NCI-H510A (cell line): ENCODE results near the gene ARAP3.

Experiments
- DNase-seq: peaks from one replicate; lab custom pipeline; 2025; lab: John Stamatoyannopoulos, UW

ARAP3 gene

GRCh38 chr5:141668601-141669265, 13.3 kb downstream of the ARAP3 start:
- no peak for DNase-seq

GRCh38 chr5:141665995-141666940, 15.8 kb downstream of the ARAP3 start:
- no peak for DNase-seq

GRCh38 chr5:141664733-141665461, 17.1 kb downstream of the ARAP3 start:
- DNase-seq, result no peak

GRCh38 chr5:141663506-141663905, 18.5 kb downstream of the ARAP3 start:
- DNase-seq, result no peak

- no peak for DNase-seq
Observed at GRCh38 chr5:141662028-141662427, 20.0 kb downstream of the ARAP3 start.

GRCh38 chr5:141657937-141658545, 24.0 kb downstream of the ARAP3 start:
- DNase-seq, result no peak

- no peak for DNase-seq
Observed at GRCh38 chr5:141657404-141657803, 24.6 kb downstream of the ARAP3 start.

GRCh38 chr5:141656396-141656795, 25.6 kb downstream of the ARAP3 start:
- no peak for DNase-seq

- no peak for DNase-seq
Observed at GRCh38 chr5:141655020-141655419, 27.0 kb downstream of the ARAP3 start.

GRCh38 chr5:141654298-141654697, 27.7 kb downstream of the ARAP3 start:
- no peak for DNase-seq

- no peak for DNase-seq
Observed at GRCh38 chr5:141651728-141652105, 30.3 kb downstream of the ARAP3 start.

GRCh38 chr5:141650851-141651727, 30.9 kb downstream of the ARAP3 start, which contains the start of gene FCHSD1:
Gene FCHSD1, minus strand, starts transcription at chr5:141651418. Its CDS starts 50 bp downstream, at chr5:141651368.
- no peak for DNase-seq

- no peak for DNase-seq
Observed at GRCh38 chr5:141649972-141650371, 32.1 kb downstream of the ARAP3 start.

GRCh38 chr5:141649056-141649688, 32.9 kb downstream of the ARAP3 start:
- no peak for DNase-seq

- no peak for DNase-seq
Observed at GRCh38 chr5:141647851-141648250, 34.2 kb downstream of the ARAP3 start.

GRCh38 chr5:141647242-141647641, 34.8 kb downstream of the ARAP3 start:
- no peak for DNase-seq

- DNase-seq, result no peak
Observed at GRCh38 chr5:141646026-141646425, 36.0 kb downstream of the ARAP3 start.

GRCh38 chr5:141641634-141642267, 40.3 kb downstream of the ARAP3 start:
- no peak for DNase-seq

- DNase-seq, result no peak
Observed at GRCh38 chr5:141640698-141641097, 41.3 kb downstream of the ARAP3 start.

- DNase-seq, result no peak
Observed at GRCh38 chr5:141640051-141640415, 42.0 kb downstream of the ARAP3 start.
